T-helper 17 cell (primary cell): ENCODE results near the gene SPEG. TPM values are rescaled to one million over a fixed set of nuclear protein-coding genes. Genes with fewer than 3 reads are reported as not detected.
A peak's percentile ranks its signal among the peaks of the same experiment; 100 is the strongest.

ENCODE experiments used
- ATAC-seq: fragments of 150-1000 bp; cut with Tn5 transposase; 2 replicates; pipeline ENCODE4 v1.10.0; 2021; ENCODE audit warnings: mild to moderate bottlenecking, moderate library complexity
- DNase-seq, 3 donors: peaks; one replicate each; pipeline versions ENCODE4 v3.0.0 to v3.0.0-alpha.2; 2020 to 2021
- H3K9me3 ChIP-seq: one replicate; pipeline ENCODE4 v1.7.0; 2013; ENCODE audit warnings: low read length, mild to moderate bottlenecking; ENCODE audit not compliant: control insufficient read depth, poor library complexity, severe bottlenecking
- H3K27ac Mint-ChIP-seq: one replicate; pipeline ENCODE4 v1.8.0; 2022; ENCODE audit warnings: mild to moderate bottlenecking, moderate library complexity, mixed read lengths
- H3K27me3 Mint-ChIP-seq: one replicate; pipeline ENCODE4 v1.8.0; 2022; ENCODE audit warnings: mixed read lengths
- H3K36me3 Mint-ChIP-seq: one replicate; pipeline ENCODE4 v1.8.0; 2022; ENCODE audit warnings: low read depth, mixed read lengths
- H3K4me1 Mint-ChIP-seq: one replicate; pipeline ENCODE4 v1.8.0; 2022; ENCODE audit warnings: mild to moderate bottlenecking, mixed read lengths
- H3K4me3 Mint-ChIP-seq: one replicate; pipeline ENCODE4 v1.8.0; 2022; ENCODE audit warnings: mild to moderate bottlenecking, moderate library complexity, mixed read lengths
- total RNA-seq, 4 donors: library from RNA in 2 of 4; stranded (reverse) in 2 of 4; gene quantifications; one replicate each; pipeline ENCODE4 v1.2.3 and lab custom pipeline; 2022 to 2026

The SPEG gene
- total RNA-seq, 2 donors from 2014 or later, result 7.3 to 8.4 TPM

DNA sequence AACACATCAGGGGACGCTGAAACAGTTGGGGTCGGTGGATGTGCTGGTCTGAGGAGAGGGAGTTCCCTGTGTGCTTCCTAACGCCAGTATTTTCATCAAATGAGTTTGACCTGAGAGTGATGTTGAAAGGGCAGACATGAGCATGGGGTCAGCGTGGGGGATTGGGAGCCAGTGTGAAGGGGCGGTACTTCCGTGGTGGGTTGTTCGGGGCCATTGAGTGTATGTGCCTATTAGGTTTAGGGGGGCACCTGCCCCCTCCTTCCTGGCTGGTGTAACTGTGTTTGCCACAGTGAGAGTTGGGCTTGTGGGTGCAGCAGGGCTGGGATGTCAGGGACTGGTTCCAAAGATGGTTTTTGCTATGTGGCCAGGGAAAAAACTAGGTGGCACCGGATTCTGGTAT lies 24.4 kb downstream of the SPEG start:
- H3K27me3 Mint-ChIP-seq, result peaks cover 4% of the 10 kb centered on the region
- no peak overlapping the region for H3K27ac Mint-ChIP-seq
- no peaks in the 10 kb centered on the region for H3K36me3 Mint-ChIP-seq
- DNase-seq (no peak), ATAC-seq (no peak)
- peaks cover 6% of the 10 kb centered on the region for H3K4me1 Mint-ChIP-seq
- H3K4me3 Mint-ChIP-seq, result peak overlapping the region; percentile 66
- H3K9me3 ChIP-seq, result no peaks in the 10 kb centered on the region

DNA sequence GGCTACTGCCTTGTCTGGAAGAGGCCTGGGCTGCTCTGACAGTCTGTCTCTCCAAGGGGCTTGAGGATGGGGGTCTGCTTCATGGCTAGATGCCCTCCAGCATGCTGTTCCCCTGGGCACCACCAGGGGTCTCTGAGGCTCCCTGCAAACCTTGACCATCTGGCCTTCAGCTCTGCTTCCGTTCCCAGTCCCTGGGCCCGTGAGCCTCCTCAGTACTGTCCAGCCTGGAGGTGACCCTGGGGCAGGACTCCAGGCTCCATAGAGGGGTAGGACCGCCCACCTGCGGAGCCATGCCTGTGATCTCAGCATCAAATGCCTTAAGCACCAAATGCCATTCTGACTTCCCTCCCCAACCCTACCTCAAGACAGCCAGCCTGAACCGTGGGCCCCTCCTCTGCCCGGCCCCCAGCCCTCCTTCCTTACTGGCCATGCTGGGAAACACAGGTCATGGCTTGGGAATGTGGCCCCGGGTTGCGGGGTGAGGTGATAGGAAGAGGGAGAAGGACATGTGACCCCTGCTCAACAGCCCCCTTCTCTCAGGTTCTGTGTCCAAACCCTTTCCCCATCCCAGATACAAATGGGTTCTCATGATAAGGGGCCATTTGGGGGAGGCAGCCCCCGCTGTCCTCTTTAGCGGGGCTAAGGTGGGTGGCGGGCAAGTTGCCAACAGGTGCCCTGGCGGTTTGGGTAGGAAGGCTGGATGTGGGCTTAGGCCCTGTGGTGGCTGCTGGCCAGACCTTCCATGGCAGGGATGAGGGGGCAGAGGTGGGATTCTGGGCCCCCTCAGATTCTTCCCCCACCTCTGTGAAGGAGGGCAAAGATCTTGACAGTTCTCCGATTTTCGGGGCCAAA lies 25.0 kb downstream of the SPEG start:
- no peaks in the 10 kb centered on the region for H3K9me3 ChIP-seq
- H3K4me1 Mint-ChIP-seq, result peaks cover 6% of the 10 kb centered on the region
- H3K27ac Mint-ChIP-seq, result no peak overlapping the region
- ATAC-seq, result peak; percentile 45
- DNase-seq, result no peak
- no peaks in the 10 kb centered on the region for H3K36me3 Mint-ChIP-seq
- H3K27me3 Mint-ChIP-seq, result peaks cover 4% of the 10 kb centered on the region
- no peak overlapping the region for H3K4me3 Mint-ChIP-seq

DNA sequence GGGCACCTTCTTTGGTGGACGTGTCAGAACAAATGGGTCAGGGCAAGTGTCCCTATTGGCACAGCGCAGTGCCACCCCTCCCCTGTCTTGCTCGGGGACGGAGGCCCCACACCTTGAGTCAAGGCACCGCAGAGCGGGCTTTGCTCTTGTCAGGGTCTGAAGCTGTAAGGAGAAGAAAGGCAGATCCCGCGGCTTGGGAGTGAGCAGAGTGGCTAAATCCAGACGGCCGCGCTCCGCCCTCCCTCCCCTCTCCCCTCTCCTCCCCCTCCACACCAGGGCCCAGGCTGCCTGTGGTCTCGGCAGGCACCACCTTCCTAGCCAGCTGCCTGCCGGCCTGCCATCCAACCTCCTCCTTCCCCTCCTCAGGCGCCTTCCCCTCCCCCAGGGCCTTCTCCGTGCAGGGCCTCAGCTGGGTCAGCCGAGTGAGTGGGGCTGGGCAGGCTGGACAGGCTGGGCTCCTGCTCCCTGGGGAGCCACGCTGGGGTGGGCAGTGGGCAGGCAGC lies 25.8 kb downstream of the SPEG start:
- Mint-ChIP-seq H3K4me1 (peaks cover 8% of the 10 kb centered on the region), H3K27ac (no peak overlapping the region), H3K4me3 (no peak overlapping the region), H3K27me3 (peaks cover 4% of the 10 kb centered on the region), H3K36me3 (no peaks in the 10 kb centered on the region)
- DNase-seq (no peak), ATAC-seq (no peak)
- no peaks in the 10 kb centered on the region for H3K9me3 ChIP-seq

DNA sequence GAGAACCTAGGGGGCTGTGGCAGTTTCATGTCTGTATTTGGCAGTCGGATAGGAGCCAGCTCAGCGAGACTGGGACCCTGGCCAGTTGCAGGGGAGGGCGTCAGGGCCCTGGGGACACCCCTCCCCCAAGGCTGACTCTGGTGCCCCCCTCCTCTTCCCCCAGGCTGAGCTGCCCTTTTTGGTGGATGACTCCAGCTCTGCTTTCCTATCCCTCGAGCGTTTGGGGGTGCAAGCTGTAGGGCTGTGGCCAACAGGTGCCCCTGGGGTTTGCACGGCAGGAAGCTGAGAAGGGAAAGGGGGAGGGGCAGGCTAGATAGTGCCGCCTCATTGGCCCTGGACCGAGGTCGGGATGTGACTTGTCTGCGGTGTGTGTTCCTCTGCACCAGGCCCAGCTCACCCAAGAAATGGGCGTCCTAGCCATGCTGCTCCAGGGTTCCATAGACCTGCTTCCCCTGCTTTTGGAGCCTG lies 26.4 kb downstream of the SPEG start:
- Mint-ChIP-seq H3K4me1 (peaks cover 8% of the 10 kb centered on the region), H3K27ac (no peak overlapping the region), H3K36me3 (no peaks in the 10 kb centered on the region), H3K4me3 (no peak overlapping the region), H3K27me3 (peaks cover 4% of the 10 kb centered on the region)
- H3K9me3 ChIP-seq, result no peaks in the 10 kb centered on the region
- no peak for DNase-seq
- ATAC-seq, result peak; percentile 12

DNA sequence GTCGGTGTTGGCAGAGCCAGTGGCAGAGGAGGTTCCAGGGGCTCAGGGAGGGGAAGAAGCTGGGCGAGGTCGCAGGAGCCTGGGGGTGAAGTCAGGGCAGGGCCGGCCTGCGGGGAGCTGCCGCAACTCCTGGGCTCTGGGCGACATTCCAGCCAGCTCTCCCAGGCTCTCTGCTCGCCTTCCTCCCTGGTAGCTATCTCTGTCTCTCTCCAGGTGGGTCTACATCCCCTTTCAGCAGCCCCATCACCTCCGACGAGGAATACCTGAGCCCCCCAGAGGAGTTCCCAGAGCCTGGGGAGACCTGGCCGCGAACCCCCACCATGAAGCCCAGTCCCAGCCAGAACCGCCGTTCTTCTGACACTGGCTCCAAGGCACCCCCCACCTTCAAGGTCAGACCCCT lies 27.0 kb downstream of the SPEG start:
- Mint-ChIP-seq H3K4me1 (peaks cover 8% of the 10 kb centered on the region), H3K4me3 (no peak overlapping the region), H3K27ac (no peak overlapping the region), H3K27me3 (peaks cover 4% of the 10 kb centered on the region), H3K36me3 (no peaks in the 10 kb centered on the region)
- H3K9me3 ChIP-seq, result no peaks in the 10 kb centered on the region
- ATAC-seq, result no peak
- no peak for DNase-seq

DNA sequence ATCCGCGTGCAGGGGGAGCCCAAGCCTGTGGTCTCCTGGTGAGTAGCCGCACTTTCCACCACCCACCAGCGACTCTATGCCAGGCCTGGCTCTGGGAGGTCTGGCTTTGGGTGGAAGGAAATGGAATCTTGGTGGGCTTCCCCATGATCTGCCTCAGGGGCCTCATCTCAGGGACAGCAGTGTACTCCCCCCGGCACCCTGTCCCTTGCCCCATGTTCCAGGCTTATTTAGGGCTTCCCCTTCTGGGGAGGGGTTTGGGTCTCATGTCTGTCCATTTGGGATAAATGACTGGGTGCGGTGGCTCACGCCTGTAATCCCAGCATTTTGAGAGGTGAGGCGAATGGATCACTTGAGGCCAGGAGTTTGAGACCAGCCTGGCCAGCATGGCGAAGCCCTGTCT lies 27.7 kb downstream of the SPEG start:
- Mint-ChIP-seq H3K4me3 (no peak overlapping the region), H3K36me3 (peaks cover 4% of the 10 kb centered on the region), H3K27ac (no peak overlapping the region), H3K27me3 (peaks cover 4% of the 10 kb centered on the region), H3K4me1 (peaks cover 8% of the 10 kb centered on the region)
- DNase-seq, result no peak
- no peaks in the 10 kb centered on the region for H3K9me3 ChIP-seq
- no peak for ATAC-seq

DNA sequence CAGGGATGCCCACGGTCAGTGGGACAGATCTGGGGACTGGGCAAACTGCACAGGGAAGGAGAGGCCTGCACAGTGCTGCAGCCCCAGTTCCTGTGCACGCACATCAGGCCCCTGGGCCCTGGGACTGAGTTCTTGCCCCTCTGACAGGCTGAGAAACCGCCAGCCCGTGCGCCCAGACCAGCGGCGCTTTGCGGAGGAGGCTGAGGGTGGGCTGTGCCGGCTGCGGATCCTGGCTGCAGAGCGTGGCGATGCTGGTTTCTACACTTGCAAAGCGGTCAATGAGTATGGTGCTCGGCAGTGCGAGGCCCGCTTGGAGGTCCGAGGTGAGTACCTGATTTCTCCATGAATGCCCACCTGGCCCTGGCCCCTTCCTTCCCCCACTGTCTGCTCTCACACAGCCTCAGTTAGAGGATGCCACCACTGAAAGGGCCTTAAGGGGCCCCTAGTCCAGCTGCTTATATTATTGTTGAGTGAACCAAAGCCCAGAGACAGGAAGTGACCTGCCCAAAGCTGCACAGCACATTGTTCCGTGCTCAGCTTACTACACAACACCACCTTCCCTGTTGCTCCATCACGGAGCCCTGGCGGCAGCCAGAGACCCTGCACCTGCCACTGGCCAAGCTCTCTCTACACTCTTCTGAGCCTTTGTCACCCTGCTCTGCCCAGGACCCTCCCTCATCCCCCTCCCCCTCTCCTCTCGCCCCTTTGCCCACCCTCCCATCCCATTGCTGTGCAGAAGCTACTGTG lies 29.8 kb downstream of the SPEG start:
- Mint-ChIP-seq H3K4me1 (peaks cover 2% of the 10 kb centered on the region), H3K27me3 (no peaks in the 10 kb centered on the region), H3K27ac (peak overlapping the region; percentile 51), H3K4me3 (no peak overlapping the region), H3K36me3 (peaks cover 4% of the 10 kb centered on the region)
- no peak for ATAC-seq
- DNase-seq, result no peak
- H3K9me3 ChIP-seq, result no peaks in the 10 kb centered on the region

DNA sequence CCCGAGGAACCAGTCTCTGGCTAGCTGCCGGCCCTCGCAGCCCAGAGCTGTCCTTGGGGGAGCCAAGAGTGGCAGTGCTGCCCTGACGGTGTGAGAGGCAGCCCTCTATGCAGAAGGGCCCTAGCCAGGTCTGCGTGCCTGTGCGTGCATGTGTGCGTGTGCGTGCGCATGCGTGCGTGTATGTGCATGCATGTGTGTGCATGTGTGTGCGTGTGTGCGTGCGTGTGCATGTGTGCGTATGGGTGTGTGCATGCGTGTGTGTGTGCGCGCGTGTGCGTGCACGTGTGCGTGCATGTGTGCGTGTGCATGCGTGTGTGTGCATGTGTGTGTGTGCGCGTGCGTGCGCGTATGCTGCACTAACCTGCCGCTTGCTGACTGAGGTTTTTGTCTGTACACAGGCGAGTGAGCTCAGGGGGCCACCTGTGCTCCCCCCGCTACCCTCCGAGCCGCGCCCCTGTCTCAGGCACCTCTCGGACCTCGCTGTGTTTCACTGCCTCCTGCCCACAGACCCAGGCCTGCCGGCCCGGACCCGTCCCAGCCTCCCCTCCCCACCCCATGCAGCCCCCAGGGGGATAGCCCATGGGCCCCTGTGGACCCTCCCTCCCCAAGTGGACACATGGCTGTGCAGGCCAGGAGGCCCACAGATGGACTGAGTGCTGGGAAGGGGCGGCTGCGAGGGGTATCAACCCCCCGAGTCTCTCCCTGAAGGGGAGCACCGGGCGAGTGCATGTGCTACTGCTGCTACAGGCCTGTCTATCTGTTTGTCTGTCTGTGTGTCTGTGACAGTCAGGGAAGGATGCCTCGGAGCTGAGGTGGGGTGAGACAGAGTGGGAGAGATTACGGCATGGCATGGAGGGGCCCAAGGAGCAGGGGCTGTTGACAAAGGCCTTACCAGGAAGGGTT lies 31.3 kb downstream of the SPEG start:
- Mint-ChIP-seq H3K27me3 (peaks cover 6% of the 10 kb centered on the region), H3K36me3 (peaks cover 4% of the 10 kb centered on the region), H3K27ac (no peak overlapping the region), H3K4me1 (peaks cover 3% of the 10 kb centered on the region), H3K4me3 (no peak overlapping the region)
- H3K9me3 ChIP-seq, result no peaks in the 10 kb centered on the region
- ATAC-seq (no peak), DNase-seq (no peak)

DNA sequence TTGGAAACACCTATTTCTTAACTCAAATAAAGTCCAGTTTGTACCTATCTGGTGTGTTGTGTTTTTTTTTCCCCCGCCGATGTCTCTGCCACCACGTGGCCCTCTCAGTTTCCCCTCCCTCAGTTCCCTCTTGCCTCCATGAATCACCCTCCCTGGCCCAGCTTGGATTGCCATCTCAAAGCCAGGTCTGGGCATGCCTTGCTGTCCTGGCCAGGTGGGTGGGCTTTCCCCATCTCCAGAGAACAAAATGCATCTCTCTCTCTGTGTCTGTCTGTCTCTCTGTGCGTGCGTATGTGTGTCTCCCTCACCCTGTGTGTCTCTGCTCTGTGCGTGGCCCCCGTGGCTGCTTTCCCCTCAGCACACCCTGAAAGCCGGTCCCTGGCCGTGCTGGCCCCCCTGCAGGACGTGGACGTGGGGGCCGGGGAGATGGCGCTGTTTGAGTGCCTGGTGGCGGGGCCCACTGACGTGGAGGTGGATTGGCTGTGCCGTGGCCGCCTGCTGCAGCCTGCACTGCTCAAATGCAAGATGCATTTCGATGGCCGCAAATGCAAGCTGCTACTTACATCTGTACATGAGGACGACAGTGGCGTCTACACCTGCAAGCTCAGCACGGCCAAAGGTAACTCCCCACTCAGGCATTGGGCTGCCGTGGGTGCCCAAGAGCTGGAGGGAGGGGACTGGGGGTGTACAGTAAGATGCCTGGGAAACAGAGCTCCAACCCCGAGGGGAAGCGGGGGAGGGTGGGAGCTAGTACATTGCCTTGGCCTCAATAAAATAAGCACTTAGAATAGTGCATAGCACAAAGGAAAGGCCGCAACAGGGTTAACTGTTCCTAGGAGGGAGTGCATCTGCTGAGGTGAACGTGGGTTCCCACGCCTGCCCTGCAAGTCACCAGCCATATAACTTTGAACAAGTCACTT lies 32.4 kb downstream of the SPEG start:
- H3K9me3 ChIP-seq, result no peaks in the 10 kb centered on the region
- peaks cover 7% of the 10 kb centered on the region for H3K4me1 Mint-ChIP-seq
- peaks cover 14% of the 10 kb centered on the region for H3K27me3 Mint-ChIP-seq
- no peak overlapping the region for H3K4me3 Mint-ChIP-seq
- ATAC-seq, result no peak
- H3K36me3 Mint-ChIP-seq, result peaks cover 7% of the 10 kb centered on the region
- no peak for DNase-seq
- no peak overlapping the region for H3K27ac Mint-ChIP-seq

DNA sequence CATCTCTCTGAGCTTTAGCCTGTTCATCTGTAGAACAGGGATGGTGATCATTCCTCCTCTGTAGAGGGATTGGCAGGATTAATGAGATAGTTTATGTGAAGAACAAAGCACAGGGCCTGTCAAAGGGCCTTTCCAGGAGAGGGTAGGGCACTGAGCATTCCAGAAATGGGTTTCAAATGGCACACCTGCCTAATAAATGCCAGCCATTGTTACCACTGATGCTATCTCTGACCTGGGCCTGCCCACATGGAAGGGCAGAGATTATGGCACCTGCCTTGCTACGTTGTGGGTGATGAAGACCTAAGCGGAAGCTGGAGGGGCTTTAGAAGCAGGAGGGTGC lies 33.1 kb downstream of the SPEG start:
- DNase-seq (no peak), ATAC-seq (no peak)
- H3K4me3 Mint-ChIP-seq, result no peak overlapping the region
- peaks cover 7% of the 10 kb centered on the region for H3K36me3 Mint-ChIP-seq
- no peak overlapping the region for H3K27ac Mint-ChIP-seq
- peaks cover 7% of the 10 kb centered on the region for H3K4me1 Mint-ChIP-seq
- H3K9me3 ChIP-seq, result no peaks in the 10 kb centered on the region
- peaks cover 14% of the 10 kb centered on the region for H3K27me3 Mint-ChIP-seq

DNA sequence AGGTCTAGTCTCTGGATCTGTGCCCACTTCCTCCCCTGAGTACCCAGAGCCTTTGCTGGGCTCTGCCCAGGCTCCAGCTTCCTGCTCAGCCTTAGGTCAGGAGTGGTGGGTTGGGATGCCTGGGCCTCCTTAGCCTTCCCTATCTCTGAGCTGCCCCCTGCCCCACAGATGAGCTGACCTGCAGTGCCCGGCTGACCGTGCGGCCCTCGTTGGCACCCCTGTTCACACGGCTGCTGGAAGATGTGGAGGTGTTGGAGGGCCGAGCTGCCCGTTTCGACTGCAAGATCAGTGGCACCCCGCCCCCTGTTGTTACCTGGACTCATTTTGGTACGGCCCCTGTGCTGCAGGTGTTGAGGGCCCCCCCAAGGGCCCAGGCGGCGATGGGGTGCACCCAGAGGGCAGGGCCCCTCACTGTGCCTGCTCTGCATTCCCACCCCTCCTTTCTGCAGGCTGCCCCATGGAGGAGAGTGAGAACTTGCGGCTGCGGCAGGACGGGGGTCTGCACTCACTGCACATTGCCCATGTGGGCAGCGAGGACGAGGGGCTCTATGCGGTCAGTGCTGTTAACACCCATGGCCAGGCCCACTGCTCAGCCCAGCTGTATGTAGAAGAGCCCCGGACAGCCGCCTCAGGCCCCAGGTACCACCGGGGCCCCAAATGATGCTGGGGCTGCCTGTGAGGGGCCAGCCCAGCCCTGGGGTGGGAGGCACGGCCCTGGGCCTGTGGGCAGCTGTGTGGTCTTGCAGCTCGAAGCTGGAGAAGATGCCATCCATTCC lies 34.0 kb downstream of the SPEG start:
- Mint-ChIP-seq H3K4me3 (no peak overlapping the region), H3K27ac (no peak overlapping the region), H3K36me3 (peaks cover 7% of the 10 kb centered on the region), H3K4me1 (peaks cover 7% of the 10 kb centered on the region), H3K27me3 (peaks cover 14% of the 10 kb centered on the region)
- DNase-seq, result no peak
- H3K9me3 ChIP-seq, result no peaks in the 10 kb centered on the region
- no peak for ATAC-seq
